ENCODE results near the gene RPL15. TPM values are rescaled to one million over a fixed set of nuclear protein-coding genes. Genes with fewer than 3 reads are reported as not detected.

Gene RPL15
- total and polyA plus RNA-seq, 2 of the 8 experiments (the other 6 are each of a cell fraction or from before 2014, with no cell fraction given) = 2,819 to 6,473 TPM

DNA sequence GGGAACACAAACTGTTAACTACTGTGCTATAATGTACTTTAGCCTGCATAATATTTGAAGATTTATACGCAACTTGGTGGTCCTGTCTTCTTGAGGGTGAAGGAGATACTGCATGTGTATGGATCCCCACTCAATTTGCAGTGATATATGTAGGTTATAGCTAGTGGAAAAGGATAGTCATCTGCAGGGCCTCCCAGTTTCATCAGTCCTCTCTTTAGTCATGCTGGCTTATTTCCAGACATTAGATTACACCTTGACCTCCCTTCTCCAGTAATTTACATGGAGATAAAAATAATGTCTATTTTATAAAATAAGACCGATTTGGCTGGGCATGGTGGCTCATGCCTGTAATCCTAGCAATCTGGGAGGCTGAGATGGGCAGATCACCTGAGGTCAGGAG, 31.8 kb downstream of the RPL15 start:
- H3K14ac ChIP-seq (ENCODE audit: insufficient read length) = no peak overlapping the region
- H2BK120ac ChIP-seq (replicated peaks; ENCODE audit: low read depth, low read length) = no peak overlapping the region
- no peak for DNase-seq (ENCODE audit: low read depth in 1 of 2, low spot score in 2 of 2)
- H2AFZ ChIP-seq (ENCODE audit: low read length) = no peak overlapping the region
- no peaks in the 10 kb centered on the region for H3K27me3 ChIP-seq (replicated peaks in 1 of 4; ENCODE audit: control insufficient read depth in 3 of 4, extremely low read depth in 1 of 4, insufficient read depth in 3 of 4, low read length in 3 of 4)
- no peak overlapping the region for H4K91ac ChIP-seq (replicated peaks; ENCODE audit: insufficient read length, low read length)
- H3K36me3 ChIP-seq (ENCODE audit: control insufficient read depth in 2 of 4, insufficient read depth in 4 of 4, low read length in 3 of 4) = no peaks in the 10 kb centered on the region
- 77% methylated on average over 2 of the region's 2 CpGs; no CpG with 5 or more reads in 1 of the 2 experiments for WGBS, 2 experiments (ENCODE audit: extremely low coverage in 1 of 2, insufficient coverage in 1 of 2, insufficient read length in 1 of 2, insufficient replicate concordance in 2 of 2, low coverage in 1 of 2, low lambda C conversion rate in 2 of 2, missing lambda C conversion rate in 1 of 2)
- CTCF ChIA-PET (ENCODE audit: partially characterized antibody) = no interaction called here
- H3K4ac ChIP-seq (replicated peaks; ENCODE audit: insufficient read length, low read depth, low read length) = no peak overlapping the region
- no peak overlapping the region for H4K8ac ChIP-seq (ENCODE audit: extremely low read depth, insufficient read depth, low read length)
- peaks cover 7 to 68% of the 10 kb centered on the region in 2 experiments for H3K79me2 ChIP-seq (ENCODE audit: control insufficient read depth in 1 of 2, insufficient read depth in 2 of 2, low read length in 2 of 2)
- no peak overlapping the region for H3K4me2 ChIP-seq (ENCODE audit: insufficient read depth in 1 of 2, low read depth in 2 of 2, low read length in 2 of 2)
- H2BK5ac ChIP-seq (ENCODE audit: low read depth, low read length) = no peak overlapping the region
- no peak overlapping the region for H2BK15ac ChIP-seq (ENCODE audit: low read length)
- POLR2A ChIA-PET (ENCODE audit: partially characterized antibody) = interaction anchor here (1.2 to 6.6 kb wide), 3 partner anchors 10 to 31 kb away, joined by 3 to 137 read pairs (median 3); partner anchors contain the start of genes NKIRAS1 and RPL15
- H2BK12ac ChIP-seq (ENCODE audit: low read depth, low read length) = no peak overlapping the region
- H3K4me1 ChIP-seq (replicated peaks in 1 of 4; ENCODE audit: control insufficient read depth in 3 of 4, insufficient read depth in 4 of 4, low read length in 3 of 4) = peaks cover 8 to 14% (median 11%) of the 10 kb centered on the region in 4 experiments; a peak in 6 of 7 replicates
- H2AK5ac ChIP-seq (ENCODE audit: low read depth, low read length) = no peak overlapping the region
- H3K9ac ChIP-seq (replicated peaks in 1 of 4; ENCODE audit: extremely low read depth in 1 of 4, low read depth in 3 of 4, low read length in 3 of 4) = no peak overlapping the region
- no peak overlapping the region for H3K23ac ChIP-seq (ENCODE audit: insufficient read length)
- H3K18ac ChIP-seq (ENCODE audit: extremely low read depth, low read length) = no peak overlapping the region
- H3K27ac ChIP-seq (ENCODE audit: low read depth, low read length) = no peak overlapping the region
- H3K56ac ChIP-seq (replicated peaks; ENCODE audit: insufficient read length, low read depth, low read length) = no peak overlapping the region
- H3K23me2 ChIP-seq (ENCODE audit: low read depth, low read length) = peaks cover 5% of the 10 kb centered on the region
- no peak overlapping the region for H2BK20ac ChIP-seq (ENCODE audit: low read length)
- H3K9me3 ChIP-seq (ENCODE audit: insufficient read depth in 2 of 2, low read depth in 1 of 2, low read length in 1 of 2) = no peaks in the 10 kb centered on the region
- H3K79me1 ChIP-seq (ENCODE audit: low read depth, low read length) = no peaks in the 10 kb centered on the region
- no peak overlapping the region for H3K4me3 ChIP-seq (ENCODE audit: extremely low read depth in 1 of 4, insufficient read depth in 2 of 4, low read depth in 3 of 4, low read length in 4 of 4)
- FAIRE-seq = no peak
- no peak overlapping the region for H4K5ac ChIP-seq (ENCODE audit: insufficient read length, low read depth, low read length)
- H4K20me1 ChIP-seq (replicated peaks in 1 of 2; ENCODE audit: control insufficient read depth in 1 of 2, insufficient read depth in 2 of 2, low read length in 2 of 2) = peaks cover 1 to 6% of the 10 kb centered on the region in 2 experiments
- no peak for TF ChIP-seq RBBP5 (IDR thresholded peaks at IDR 0.05; ENCODE audit: borderline replicate concordance, low read depth, low read length)
- TF ChIP-seq CTBP2 (IDR thresholded peaks at IDR 0.05; ENCODE audit: borderline replicate concordance, insufficient read depth, insufficient read length, low read length) = no peak

Measured in H1 (cell line).